NB4 (cell line): Measurements from ENCODE around the gene VKORC1.

Source experiments
- CTCF ChIP-seq: IDR thresholded peaks from one replicate; pipeline ENCODE4 v1.5.1; 2012; ENCODE audit warnings: low read depth, low read length
- MAX ChIP-seq: IDR thresholded peaks from 2 replicates; pipeline ENCODE4 v1.6.1; 2011; ENCODE audit warnings: low read depth, low read length
- POLR2A ChIP-seq: IDR thresholded peaks from 2 replicates; pipeline ENCODE4 v1.6.1; 2011; ENCODE audit warnings: mild to moderate bottlenecking; ENCODE audit not compliant: insufficient read length; ENCODE audit errors: extremely low read depth

GRCh38 chr16:31072540-31073141 is 22.0 kb downstream of the VKORC1 start:
- TF ChIP-seq POLR2A (no peak), CTCF (no peak), MAX (no peak)
